Activated effector memory CD4-positive, alpha-beta T cell treated with anti-CD3 and anti-CD28 coated beads, Interleukin-2, amount 50 U/mL, for 16 hours (primary cell): ENCODE measurements around the gene GAS6.

Source experiments
- DNase-seq: peaks from one replicate; pipeline ENCODE4 v3.0.0-alpha.2; 2020

GAS6 gene

GRCh38 chr13:113817860-113818691 is 45.8 kb downstream of the GAS6 start:
- no peak for DNase-seq

- DNase-seq: peak; percentile 92
Measured at GRCh38 chr13:113816946-113817859, 46.7 kb downstream of the GAS6 start.

GRCh38 chr13:113816254-113816929 is 47.5 kb downstream of the GAS6 start:
- DNase-seq: no peak

GRCh38 chr13:113815151-113816058 is 48.5 kb downstream of the GAS6 start:
- no peak for DNase-seq

- DNase-seq: no peak
Measured at GRCh38 chr13:113814435-113814821, 49.4 kb downstream of the GAS6 start.

GRCh38 chr13:113813749-113814434 is 50.0 kb downstream of the GAS6 start:
- DNase-seq: no peak

- no peak for DNase-seq
Measured at GRCh38 chr13:113813070-113813748, 50.7 kb downstream of the GAS6 start.

- no peak for DNase-seq
Measured at GRCh38 chr13:113812178-113813040, 51.5 kb downstream of the GAS6 start.

GRCh38 chr13:113811081-113811928 is 52.6 kb downstream of the GAS6 start:
- DNase-seq: no peak

- no peak for DNase-seq
Measured at GRCh38 chr13:113810640-113811039, 53.2 kb downstream of the GAS6 start.

- no peak for DNase-seq
Measured at GRCh38 chr13:113809934-113810333, 53.9 kb downstream of the GAS6 start.

GRCh38 chr13:113808058-113808834 is 55.6 kb downstream of the GAS6 start:
- DNase-seq: no peak

GRCh38 chr13:113806526-113806925 is 57.4 kb downstream of the GAS6 start:
- no peak for DNase-seq

- no peak for DNase-seq
Measured at GRCh38 chr13:113806104-113806471, 57.8 kb downstream of the GAS6 start.

- no peak for DNase-seq
Measured at GRCh38 chr13:113805431-113806103, 58.3 kb downstream of the GAS6 start.

GRCh38 chr13:113804703-113805430 is 59.0 kb downstream of the GAS6 start:
- DNase-seq: no peak
